Smooth muscle cell (in vitro differentiated cells): ENCODE data around the gene CRIP2. TPM values are rescaled to one million over a fixed set of nuclear protein-coding genes. Genes with fewer than 3 reads are reported as not detected.
A peak's percentile ranks its signal among the peaks of the same experiment; 100 is the strongest.

ENCODE experiments used
- DNase-seq: peaks from one replicate; lab custom pipeline; 2025; ENCODE audit not compliant: unreplicated experiment; lab: John Stamatoyannopoulos, UW
- H2AFZ ChIP-seq: fragments of 200-600 bp; sonication (generic); 2 replicates; pipeline ENCODE4 v1.6.0; 2016; ENCODE audit warnings: antibody characterized with exemption, low read depth, mild to moderate bottlenecking
- H3F3A ChIP-seq: fragments of 200-600 bp; sonication (generic); 2 replicates; pipeline ENCODE4 v1.6.0; 2017; ENCODE audit warnings: antibody characterized with exemption, low read depth
- H3K27ac ChIP-seq: fragments of 200-600 bp; sonication (generic); 2 replicates; pipeline ENCODE4 v1.5.1; 2016; ENCODE audit warnings: low read depth, mild to moderate bottlenecking
- H3K27me3 ChIP-seq: fragments of 200-600 bp; sonication (generic); 2 replicates; pipeline ENCODE4 v1.6.1; 2016; ENCODE audit warnings: low read depth, mild to moderate bottlenecking
- H3K36me3 ChIP-seq: fragments of 200-600 bp; sonication (generic); 2 replicates; pipeline ENCODE4 v1.5.1; 2016; ENCODE audit warnings: low read depth
- H3K4me1 ChIP-seq: fragments of 200-600 bp; sonication (generic); 2 replicates; pipeline ENCODE4 v1.5.1; 2016; ENCODE audit warnings: low read depth
- H3K4me2 ChIP-seq: fragments of 200-600 bp; sonication (generic); 2 replicates; pipeline ENCODE4 v1.6.0; 2016; ENCODE audit warnings: mild to moderate bottlenecking
- H3K4me3 ChIP-seq: fragments of 200-600 bp; sonication (generic); 2 replicates; pipeline ENCODE4 v1.5.1; 2016; ENCODE audit warnings: mild to moderate bottlenecking
- H3K79me2 ChIP-seq: fragments of 200-600 bp; sonication (generic); 2 replicates; pipeline ENCODE4 v1.6.0; 2016; ENCODE audit warnings: low read depth, mild to moderate bottlenecking
- H3K9ac ChIP-seq: fragments of 200-600 bp; sonication (generic); 2 replicates; pipeline ENCODE4 v1.6.0; 2016; ENCODE audit warnings: low read depth
- H3K9me3 ChIP-seq: fragments of 200-600 bp; sonication (generic); replicated peaks from 2 replicates; pipeline ENCODE4 v1.5.1; 2016; ENCODE audit warnings: low read depth
- H4K20me1 ChIP-seq: fragments of 200-600 bp; sonication (generic); 2 replicates; pipeline ENCODE4 v1.6.0; 2016; ENCODE audit warnings: low read depth
- WGBS: methylation state at CpG from one replicate; pipeline ENCODE4 v1.1.7; 2016; ENCODE audit warnings: low lambda C conversion rate; 5-methylcytosine and 5-hydroxymethylcytosine counted together
- polyA plus RNA-seq: library from polyadenylated mRNA; unstranded; fragments of >200 nt; fragmentation: Nextera tagmentation; extraction: Ambion mirVana; gene quantifications from 2 replicates; pipeline ENCODE4 v1.2.1, GENCODE V29; 2016
- total RNA-seq: library from RNA; depleted of rRNA; stranded (reverse); fragments of >200 nt; gene quantifications from 2 replicates; pipeline ENCODE4 v1.2.3, GENCODE V29; 2014
- TF ChIP-seq, protein P1 (sequence below): fragments of 200-600 bp; sonication (generic); IDR thresholded peaks from 2 replicates; pipeline ENCODE4 v1.5.1; 2017; ENCODE audit warnings: borderline replicate concordance, mild to moderate bottlenecking, antibody characterized with exemption; ENCODE audit not compliant: insufficient read depth, poor library complexity, severe bottlenecking

Gene CRIP2
- total and polyA plus RNA-seq, 2 experiments from 2014 or later: 14.1 to 38.1 TPM

DNA sequence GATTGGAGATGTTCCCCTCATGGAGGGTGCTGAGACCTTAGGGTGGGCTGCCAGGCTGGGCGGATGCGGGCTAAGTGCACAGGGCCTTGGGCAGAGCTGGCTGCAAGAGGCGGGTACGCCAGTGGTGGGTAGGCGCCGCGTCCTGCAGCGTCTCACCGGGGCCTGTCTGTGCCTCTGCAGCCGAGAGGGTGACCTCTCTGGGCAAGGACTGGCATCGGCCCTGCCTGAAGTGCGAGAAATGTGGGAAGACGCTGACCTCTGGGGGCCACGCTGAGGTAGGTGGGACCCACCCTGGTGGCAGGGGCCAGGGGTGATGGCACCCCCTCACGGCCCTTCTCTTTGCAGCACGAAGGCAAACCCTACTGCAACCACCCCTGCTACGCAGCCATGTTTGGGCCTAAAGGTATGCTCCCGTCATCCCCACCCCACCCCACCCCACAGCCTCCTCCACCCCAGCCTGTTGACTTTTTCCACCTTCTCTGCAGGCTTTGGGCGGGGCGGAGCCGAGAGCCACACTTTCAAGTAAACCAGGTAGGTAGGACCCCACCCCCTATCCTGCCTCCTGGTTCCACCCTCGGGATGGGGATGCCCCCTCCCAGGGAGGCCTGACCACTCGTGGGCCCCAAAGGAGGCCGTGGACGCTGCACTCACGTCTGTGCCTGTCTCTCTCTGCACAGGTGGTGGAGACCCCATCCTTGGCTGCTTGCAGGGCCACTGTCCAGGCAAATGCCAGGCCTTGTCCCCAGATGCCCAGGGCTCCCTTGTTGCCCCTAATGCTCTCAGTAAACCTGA, 13.6 kb downstream of the CRIP2 start:
- Histone ChIP-seq H4K20me1 (no peaks in the 10 kb centered on the region), H3K36me3 (no peaks in the 10 kb centered on the region), H3K4me3 (no peak overlapping the region), H3K4me2 (peak overlapping the region; percentile 69), H3K27me3 (peaks cover 11% of the 10 kb centered on the region), H3K79me2 (no peaks in the 10 kb centered on the region), H3K27ac (no peak overlapping the region), H3K9me3 (no peaks in the 10 kb centered on the region), H3F3A (no peaks in the 10 kb centered on the region), H3K9ac (no peak overlapping the region), H3K4me1 (peaks cover 6% of the 10 kb centered on the region), H2AFZ (no peak overlapping the region)
- TF ChIP-seq, protein P1, sequence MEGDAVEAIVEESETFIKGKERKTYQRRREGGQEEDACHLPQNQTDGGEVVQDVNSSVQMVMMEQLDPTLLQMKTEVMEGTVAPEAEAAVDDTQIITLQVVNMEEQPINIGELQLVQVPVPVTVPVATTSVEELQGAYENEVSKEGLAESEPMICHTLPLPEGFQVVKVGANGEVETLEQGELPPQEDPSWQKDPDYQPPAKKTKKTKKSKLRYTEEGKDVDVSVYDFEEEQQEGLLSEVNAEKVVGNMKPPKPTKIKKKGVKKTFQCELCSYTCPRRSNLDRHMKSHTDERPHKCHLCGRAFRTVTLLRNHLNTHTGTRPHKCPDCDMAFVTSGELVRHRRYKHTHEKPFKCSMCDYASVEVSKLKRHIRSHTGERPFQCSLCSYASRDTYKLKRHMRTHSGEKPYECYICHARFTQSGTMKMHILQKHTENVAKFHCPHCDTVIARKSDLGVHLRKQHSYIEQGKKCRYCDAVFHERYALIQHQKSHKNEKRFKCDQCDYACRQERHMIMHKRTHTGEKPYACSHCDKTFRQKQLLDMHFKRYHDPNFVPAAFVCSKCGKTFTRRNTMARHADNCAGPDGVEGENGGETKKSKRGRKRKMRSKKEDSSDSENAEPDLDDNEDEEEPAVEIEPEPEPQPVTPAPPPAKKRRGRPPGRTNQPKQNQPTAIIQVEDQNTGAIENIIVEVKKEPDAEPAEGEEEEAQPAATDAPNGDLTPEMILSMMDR: no peak
- 95% methylated on average over 22 of the region's 26 CpGs for WGBS
- no peak for DNase-seq

DNA sequence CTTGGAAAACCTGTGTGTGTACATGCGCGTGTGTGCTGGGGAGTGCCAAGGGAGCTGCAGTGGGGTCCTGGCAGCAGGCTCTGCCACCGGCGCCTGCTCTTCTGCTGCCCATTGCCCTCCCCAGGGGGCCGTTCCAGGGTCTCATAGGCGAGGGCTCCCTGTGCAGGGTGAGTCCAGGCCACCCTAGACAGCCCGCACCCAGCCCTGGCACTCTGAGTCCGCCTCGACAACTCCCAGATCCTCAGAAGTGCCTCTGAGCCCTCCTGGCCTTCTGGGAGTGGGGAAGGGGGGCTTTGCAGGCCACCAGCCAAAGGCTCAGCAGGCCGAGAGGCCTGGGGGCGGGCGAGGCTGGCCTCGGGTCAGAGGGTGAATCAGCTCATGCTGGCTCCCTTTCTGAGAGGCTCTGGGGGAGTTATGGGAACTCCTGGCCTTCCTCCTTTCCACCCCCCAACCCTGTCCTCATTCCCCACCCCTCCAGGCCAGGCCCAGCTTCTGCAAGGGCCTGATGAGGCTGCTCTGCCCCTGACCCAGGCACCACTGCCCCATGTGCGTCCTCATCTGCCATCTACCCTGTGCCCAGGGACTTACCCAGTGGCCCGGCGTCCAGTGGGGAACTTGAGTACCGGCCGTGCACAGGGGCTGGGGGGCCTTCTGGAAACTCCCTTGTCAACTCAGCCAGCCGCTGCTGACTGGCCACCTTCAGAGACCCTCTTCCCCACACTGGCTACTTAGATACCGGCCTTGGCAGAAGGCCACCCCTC, 14.3 kb downstream of the CRIP2 start:
- peaks cover 11% of the 10 kb centered on the region for H3K27me3 ChIP-seq
- no peak overlapping the region for H3K9ac ChIP-seq
- no peaks in the 10 kb centered on the region for H3F3A ChIP-seq
- TF ChIP-seq, protein P1: no peak
- no peak overlapping the region for H2AFZ ChIP-seq
- no peak for DNase-seq
- peak overlapping the region; percentile 76 for H3K4me3 ChIP-seq
- no peak overlapping the region for H3K27ac ChIP-seq
- H4K20me1 ChIP-seq: no peaks in the 10 kb centered on the region
- H3K79me2 ChIP-seq: no peaks in the 10 kb centered on the region
- 82% methylated on average over 20 of the region's 20 CpGs for WGBS
- H3K36me3 ChIP-seq: no peaks in the 10 kb centered on the region
- peak overlapping the region; percentile 99 for H3K4me2 ChIP-seq
- H3K4me1 ChIP-seq: peaks cover 6% of the 10 kb centered on the region
- no peaks in the 10 kb centered on the region for H3K9me3 ChIP-seq

DNA sequence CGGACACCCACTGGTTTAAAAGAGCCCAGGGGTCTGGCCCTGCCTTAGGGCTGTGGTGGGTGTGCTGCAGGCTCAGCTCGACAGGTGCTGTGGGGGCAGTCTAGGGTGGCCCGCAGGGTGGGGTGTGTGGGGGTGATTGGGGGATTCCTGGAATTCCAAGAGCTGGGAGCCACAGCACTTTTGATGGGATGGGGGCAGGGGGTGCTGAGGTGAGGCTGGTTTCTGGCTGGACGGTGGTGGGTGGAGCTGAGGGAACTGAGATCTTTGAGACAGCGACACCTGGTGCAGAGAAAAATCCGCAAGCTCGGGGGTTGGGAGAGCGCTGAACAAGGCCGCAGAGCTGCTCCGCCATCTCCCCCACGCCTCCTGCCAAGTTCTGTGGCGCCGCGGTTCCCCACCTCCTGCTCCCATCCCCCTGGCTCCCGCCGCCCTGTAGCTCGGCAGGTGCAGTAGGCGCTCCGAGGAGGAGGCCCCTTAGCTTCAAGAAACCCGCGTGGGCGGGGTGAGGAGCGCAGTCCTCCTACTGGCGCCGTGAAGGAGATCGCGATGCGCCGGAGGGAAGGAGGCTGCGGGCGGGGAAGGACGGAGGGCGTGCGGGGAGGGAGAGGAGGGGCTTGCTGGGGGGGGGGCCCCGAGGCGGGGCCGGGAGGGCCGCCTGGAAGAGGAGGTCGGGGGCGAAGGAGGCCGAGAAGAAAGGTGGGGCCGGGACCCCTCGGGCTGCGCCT, 15.1 kb downstream of the CRIP2 start:
- Histone ChIP-seq H3K4me1 (peaks cover 6% of the 10 kb centered on the region), H3K36me3 (no peaks in the 10 kb centered on the region), H3K9ac (peak overlapping the region; percentile 85), H3F3A (no peaks in the 10 kb centered on the region), H3K27me3 (peaks cover 11% of the 10 kb centered on the region), H3K4me3 (peak overlapping the region; percentile 76), H3K4me2 (peak overlapping the region; percentile 99), H4K20me1 (no peaks in the 10 kb centered on the region), H2AFZ (peak overlapping the region; percentile 56), H3K27ac (peak overlapping the region; percentile 67), H3K9me3 (no peaks in the 10 kb centered on the region), H3K79me2 (no peaks in the 10 kb centered on the region)
- DNase-seq: peak; percentile 39
- 25% methylated on average over 6 of the region's 44 CpGs for WGBS
- TF ChIP-seq, protein P1: peak; percentile 46
